Jurkat, Clone E6-1 (cell line): ENCODE results near the gene GPR65.

Experiments used
- DNase-seq: peaks from one replicate; pipeline ENCODE4 v3.0.0-alpha.2; 2011; ENCODE audit warnings: low read depth, low spot score
- H3K4me3 ChIP-seq: 2 replicates; pipeline ENCODE4 v1.5.1; 2011; ENCODE audit warnings: mild to moderate bottlenecking, low read length, control low read depth, moderate library complexity

GPR65 gene

DNA sequence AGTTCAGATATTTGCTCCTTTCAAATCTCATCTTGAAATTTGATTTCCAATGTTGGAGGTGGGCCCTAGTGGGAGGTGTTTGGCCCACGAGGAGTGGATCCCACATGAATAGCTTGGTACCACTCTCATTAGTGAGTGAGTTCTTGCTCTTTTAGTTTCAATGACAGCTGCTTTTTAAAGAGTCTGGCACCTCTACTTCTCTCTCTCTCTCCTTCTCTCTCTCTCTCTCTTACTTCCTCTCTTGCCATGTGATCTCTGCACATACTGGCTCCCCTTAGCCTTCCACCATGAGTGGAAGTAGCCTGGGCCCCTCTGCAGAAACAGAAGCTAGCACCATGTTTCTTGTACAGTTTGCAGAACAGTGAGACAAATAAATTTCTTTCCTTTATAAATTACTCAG is 25.1 kb downstream of the GPR65 start:
- no peak overlapping the region for H3K4me3 ChIP-seq
- no peak for DNase-seq

- no peak overlapping the region for H3K4me3 ChIP-seq
- DNase-seq, result no peak
Measured at GRCh38 chr14:88030892-88031291, 26.0 kb downstream of the GPR65 start.

DNA sequence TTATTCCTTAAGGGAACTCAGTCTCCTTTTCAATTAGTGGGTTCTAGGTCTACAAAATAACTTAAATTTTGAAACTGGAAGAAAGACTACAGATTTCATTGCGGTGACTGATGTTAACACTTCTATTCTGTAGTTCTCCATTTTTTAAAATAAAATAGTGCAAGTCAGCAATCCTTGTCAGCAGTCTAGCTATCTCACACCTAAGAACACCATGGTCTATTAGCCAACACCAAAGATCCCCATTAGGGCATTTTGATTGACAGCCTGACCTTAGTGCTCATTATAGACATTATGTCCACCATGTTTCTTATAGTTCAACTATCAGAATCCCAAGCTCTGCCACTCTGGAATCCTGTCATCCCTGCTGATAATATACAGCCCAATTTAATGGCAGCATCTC is 27.4 kb downstream of the GPR65 start:
- no peak overlapping the region for H3K4me3 ChIP-seq
- DNase-seq, result no peak

DNA sequence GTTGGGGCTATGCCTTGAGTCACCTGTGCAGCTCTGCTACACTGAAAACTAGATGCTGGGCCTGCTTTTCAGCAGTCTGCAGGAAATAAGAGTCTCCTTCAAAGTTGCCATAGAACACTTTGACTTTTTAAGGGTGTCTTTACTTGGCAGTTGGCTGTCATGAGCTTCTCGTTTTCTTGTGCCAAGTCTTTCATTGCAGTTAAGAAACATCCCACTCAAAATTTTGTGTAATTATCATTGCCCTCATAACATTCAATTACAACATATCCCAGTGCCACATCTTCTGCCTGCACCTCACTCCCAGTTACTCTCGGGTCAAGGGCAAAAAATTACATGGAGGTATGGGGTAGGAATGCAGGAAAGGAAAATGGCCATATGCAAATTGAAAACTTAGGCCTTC is 29.1 kb downstream of the GPR65 start:
- DNase-seq, result no peak
- H3K4me3 ChIP-seq, result no peak overlapping the region

GRCh38 chr14:88036422-88036821 is 31.5 kb downstream of the GPR65 start:
- no peak for DNase-seq
- H3K4me3 ChIP-seq, result no peak overlapping the region

- H3K4me3 ChIP-seq, result no peak overlapping the region
- DNase-seq, result no peak
Measured at GRCh38 chr14:88037325-88037724, 32.4 kb downstream of the GPR65 start.

- no peak for DNase-seq
Measured at GRCh38 chr14:88039197-88039596, 34.3 kb downstream of the GPR65 start.

GRCh38 chr14:88040146-88040545 is 35.2 kb downstream of the GPR65 start:
- H3K4me3 ChIP-seq, result no peak overlapping the region

More at GRCh38 chr14:88039197-88039596, 34.3 kb downstream of the GPR65 start:
- H3K4me3 ChIP-seq, result no peak overlapping the region

DNA sequence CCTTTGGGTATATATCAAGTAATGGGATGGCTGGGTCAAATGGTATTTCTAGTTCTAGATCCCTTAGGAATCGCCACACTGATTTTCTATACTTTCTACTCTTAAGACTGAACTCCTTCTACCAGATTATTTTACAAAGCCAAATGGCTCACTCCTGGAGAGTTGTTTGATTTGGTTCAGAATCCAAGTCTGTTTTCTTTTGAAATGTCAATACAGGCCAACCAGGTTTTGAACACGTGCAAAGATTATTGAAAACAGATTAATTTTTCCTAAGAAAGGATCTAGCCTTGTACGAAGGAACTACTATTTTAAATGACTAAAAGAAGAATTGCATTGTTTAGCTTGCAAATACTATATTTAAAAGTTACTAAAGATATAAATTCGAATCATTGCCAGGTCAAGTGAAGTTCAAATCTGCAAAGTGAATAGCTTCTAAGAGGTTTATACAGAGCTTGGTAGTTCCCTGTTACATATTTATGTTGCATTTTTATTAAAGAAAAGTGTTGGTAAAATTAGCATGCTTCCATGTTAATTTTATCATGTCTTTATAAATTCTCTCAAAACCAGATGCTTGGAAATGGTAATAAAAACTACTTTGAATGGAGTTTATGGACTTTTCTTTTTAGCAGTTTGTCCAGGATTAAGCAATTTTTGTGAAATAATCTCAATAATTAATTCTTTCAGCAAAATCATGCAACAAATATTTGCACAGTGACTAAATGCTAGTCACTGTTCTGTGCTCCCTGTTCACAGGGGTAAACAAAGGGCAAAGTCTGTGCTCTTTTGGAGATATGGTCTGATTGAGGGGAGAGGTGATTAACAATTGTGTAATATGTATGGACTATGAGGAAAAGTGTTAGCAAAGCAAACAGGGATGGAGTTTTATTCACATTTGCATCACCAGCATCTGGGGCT is 38.9 kb downstream of the GPR65 start:
- DNase-seq, result no peak
- no peak overlapping the region for H3K4me3 ChIP-seq

More at GRCh38 chr14:88040146-88040545, 35.2 kb downstream of the GPR65 start:
- DNase-seq, result no peak

DNA sequence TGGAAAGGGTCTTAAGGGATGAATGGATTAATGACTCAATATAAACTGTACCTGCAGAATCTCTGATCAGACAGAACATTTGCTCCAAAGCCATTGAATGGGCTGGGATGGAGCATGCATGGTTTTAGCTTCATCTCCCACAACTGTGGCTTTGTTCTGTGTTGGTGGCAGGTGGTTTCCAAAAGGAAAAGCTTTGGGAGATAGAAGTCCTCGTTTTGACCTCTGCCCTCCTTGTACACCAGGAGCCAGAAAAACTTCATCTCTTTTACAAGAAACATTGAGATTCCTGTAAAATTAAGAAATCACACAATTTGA is 39.5 kb downstream of the GPR65 start:
- H3K4me3 ChIP-seq, result no peak overlapping the region
- no peak for DNase-seq

- no peak for DNase-seq
- H3K4me3 ChIP-seq, result no peak overlapping the region
Measured at GRCh38 chr14:88044776-88045446, 40.0 kb downstream of the GPR65 start.

- DNase-seq, result no peak
- H3K4me3 ChIP-seq, result no peak overlapping the region
Measured at GRCh38 chr14:88045705-88046104, 40.8 kb downstream of the GPR65 start.

- no peak for DNase-seq
- H3K4me3 ChIP-seq, result no peak overlapping the region
Measured at GRCh38 chr14:88048351-88048750, 43.4 kb downstream of the GPR65 start.

GRCh38 chr14:88049266-88049665 is 44.3 kb downstream of the GPR65 start:
- no peak for DNase-seq
- H3K4me3 ChIP-seq, result no peak overlapping the region

- DNase-seq, result no peak
- H3K4me3 ChIP-seq, result no peak overlapping the region
Measured at GRCh38 chr14:88049936-88050335, 45.0 kb downstream of the GPR65 start.

DNA sequence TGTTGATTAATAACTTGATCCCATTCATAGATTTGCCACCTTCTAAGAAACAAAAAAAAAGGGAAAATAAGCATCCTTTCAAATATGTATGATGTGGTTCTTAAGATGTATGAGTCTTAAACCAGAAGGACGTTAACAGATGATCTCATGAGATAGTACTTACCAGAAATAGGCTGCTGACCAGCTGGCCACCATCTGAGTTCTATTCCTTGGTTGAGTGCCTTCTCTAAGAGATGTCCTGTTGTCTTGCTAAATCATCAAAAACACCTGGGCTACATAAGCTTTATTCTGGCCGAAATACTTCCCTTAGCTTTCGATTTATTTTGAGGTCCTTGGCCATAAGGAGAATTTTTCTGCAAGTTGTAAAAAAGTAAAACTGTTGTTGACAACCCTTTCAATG is 55.6 kb downstream of the GPR65 start:
- DNase-seq, result no peak
- no peak overlapping the region for H3K4me3 ChIP-seq

DNA sequence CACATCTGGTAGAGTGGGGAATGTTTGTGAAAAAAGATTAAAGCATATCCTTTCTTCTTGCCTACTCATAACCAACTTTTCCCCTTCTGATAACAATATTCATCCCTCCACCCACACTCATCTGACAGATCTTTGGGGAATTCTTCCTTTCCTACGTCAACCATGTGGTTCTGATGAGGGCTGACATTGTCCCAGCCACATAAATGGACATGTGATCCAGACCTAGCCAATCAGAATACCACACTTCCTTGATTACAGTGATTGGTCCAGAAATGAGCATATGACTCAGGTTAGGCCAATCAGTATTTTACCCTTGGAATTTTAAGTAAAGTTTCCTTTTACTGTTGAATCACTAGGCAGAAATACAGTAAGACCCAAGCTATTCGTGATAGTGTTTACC is 58.9 kb downstream of the GPR65 start:
- DNase-seq, result no peak
- no peak overlapping the region for H3K4me3 ChIP-seq
